ENCODE data around the gene PPM1H. TPM values are rescaled to one million over a fixed set of nuclear protein-coding genes. Genes with fewer than 3 reads are reported as not detected.

PPM1H gene
- polyA plus RNA-seq, 1 donor: 20.0 TPM

DNA sequence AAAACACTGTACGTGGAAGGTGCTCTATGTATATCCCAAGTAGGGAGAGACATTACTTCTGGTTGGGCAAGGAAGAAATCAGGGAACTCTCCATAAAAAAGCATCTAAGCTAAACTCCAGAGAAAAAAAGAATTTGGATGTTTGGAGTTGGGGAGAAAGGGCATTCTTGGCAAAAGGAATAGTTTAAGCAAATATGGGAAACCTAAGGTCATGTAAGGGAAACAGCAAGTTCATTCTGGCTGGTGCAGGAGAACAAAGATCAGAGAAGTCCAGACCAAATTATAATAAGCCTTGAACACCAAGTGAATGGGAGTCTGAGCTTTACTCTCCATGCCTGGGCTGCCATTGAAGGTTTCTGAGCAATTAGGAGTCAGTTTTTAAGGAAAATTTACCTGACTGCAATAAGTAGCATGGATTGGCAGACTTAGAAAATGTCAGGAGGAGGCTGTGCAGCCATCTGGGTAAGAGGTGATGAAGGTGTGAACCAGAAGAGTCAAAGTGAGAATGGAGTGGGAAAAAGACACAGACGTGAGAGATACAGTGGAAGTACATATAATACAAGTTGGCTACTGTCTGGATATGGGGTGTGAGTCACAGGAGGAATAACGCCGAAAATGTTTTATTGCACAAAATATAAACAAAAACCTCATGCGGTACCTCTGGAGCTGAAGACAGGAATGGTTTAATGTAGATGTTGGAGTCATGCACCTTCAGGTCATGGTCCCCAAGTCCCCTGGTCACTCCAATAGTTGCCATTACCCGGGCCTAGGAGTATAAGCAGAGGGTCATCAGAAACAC lies 245.7 kb downstream of the PPM1H start:
- H3K27ac ChIP-seq (ENCODE audit: low read length): no peak overlapping the region
- WGBS (ENCODE audit: insufficient coverage, low lambda C conversion rate): 100% methylated on average over 2 of the region's 6 CpGs
- H3K9me3 ChIP-seq (ENCODE audit: control insufficient read depth, low read depth, low read length): no peaks in the 10 kb centered on the region

DNA sequence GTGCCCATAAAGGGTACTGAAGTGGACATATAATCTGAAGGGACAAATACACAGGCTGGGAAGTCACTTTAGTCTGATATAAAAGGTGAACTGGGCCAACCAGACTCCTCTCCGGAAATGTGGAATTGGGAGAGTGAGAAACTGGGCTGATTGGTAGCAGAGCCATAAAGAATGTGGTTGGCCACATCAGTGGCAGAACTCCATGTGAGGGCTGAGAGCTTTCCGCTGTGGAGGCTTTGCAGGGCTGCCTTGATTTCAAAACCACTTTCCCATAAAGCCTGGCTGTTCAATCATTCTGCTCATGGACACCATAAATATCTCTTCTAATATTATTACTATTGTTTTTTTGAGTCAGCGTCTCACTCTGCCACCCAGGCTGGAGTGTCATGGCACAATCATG lies 248.0 kb downstream of the PPM1H start:
- Histone ChIP-seq H3K4me1 (ENCODE audit: control insufficient read depth, insufficient read depth, low read length) (no peaks in the 10 kb centered on the region), H3K27me3 (ENCODE audit: control insufficient read depth, insufficient read depth, low read length) (no peaks in the 10 kb centered on the region), H3K4me3 (ENCODE audit: low read length) (no peak overlapping the region), H3K9me3 (ENCODE audit: control insufficient read depth, low read depth, low read length) (no peaks in the 10 kb centered on the region), H3K27ac (ENCODE audit: low read length) (no peak overlapping the region), H3K36me3 (ENCODE audit: control insufficient read depth, insufficient read depth, low read length) (peaks cover 19% of the 10 kb centered on the region)
- 100% methylated on average over 1 of the region's 3 CpGs for WGBS (ENCODE audit: insufficient coverage, low lambda C conversion rate)
- no peak for DNase-seq

More for the DNA sequence above, 245.7 kb downstream of the PPM1H start:
- no peak for DNase-seq
- Histone ChIP-seq H3K4me3 (ENCODE audit: low read length) (no peak overlapping the region), H3K27me3 (ENCODE audit: control insufficient read depth, insufficient read depth, low read length) (no peaks in the 10 kb centered on the region), H3K4me1 (ENCODE audit: control insufficient read depth, insufficient read depth, low read length) (no peaks in the 10 kb centered on the region), H3K36me3 (ENCODE audit: control insufficient read depth, insufficient read depth, low read length) (peaks cover 19% of the 10 kb centered on the region)

DNA sequence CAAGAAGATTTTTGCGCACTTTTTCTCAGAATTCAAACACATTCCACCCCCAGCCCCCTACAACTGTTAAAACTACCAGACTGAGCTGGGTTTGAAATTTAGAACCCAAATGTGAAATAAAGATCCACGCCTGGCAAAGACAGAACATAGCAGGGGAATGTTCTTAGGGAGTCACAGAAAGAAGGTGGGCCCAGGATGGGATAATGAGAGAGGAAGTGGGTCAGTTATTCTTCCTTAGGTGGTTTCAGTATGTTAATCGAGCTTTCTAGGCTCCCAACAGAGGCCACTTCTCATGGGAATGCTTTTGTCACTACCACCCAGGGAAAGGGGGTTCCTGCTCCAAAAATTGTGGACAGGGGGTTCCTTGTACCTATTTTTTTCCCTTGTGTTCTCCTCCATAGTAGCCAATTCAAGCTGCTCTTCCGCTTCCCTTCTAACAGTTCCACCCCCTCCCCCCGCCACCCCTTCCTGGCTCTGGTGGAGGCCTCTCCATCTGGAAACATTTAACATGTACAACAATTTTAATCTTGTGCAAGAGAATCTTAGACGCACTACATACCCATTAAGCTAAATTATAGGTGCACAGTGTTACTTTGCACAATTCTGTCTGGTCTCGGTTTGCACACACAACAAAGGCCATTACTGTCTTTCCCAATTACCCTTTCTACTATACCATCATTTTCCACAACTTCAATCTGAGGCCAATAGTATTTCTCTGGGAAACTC lies 250.2 kb downstream of the PPM1H start:
- Histone ChIP-seq H3K27ac (ENCODE audit: low read length) (no peak overlapping the region), H3K4me1 (ENCODE audit: control insufficient read depth, insufficient read depth, low read length) (no peaks in the 10 kb centered on the region), H3K9me3 (ENCODE audit: control insufficient read depth, low read depth, low read length) (no peaks in the 10 kb centered on the region), H3K27me3 (ENCODE audit: control insufficient read depth, insufficient read depth, low read length) (no peaks in the 10 kb centered on the region), H3K4me3 (ENCODE audit: low read length) (no peak overlapping the region), H3K36me3 (ENCODE audit: control insufficient read depth, insufficient read depth, low read length) (peaks cover 13% of the 10 kb centered on the region)
- 80% methylated on average over 2 of the region's 7 CpGs for WGBS (ENCODE audit: insufficient coverage, low lambda C conversion rate)
- DNase-seq: no peak

DNA sequence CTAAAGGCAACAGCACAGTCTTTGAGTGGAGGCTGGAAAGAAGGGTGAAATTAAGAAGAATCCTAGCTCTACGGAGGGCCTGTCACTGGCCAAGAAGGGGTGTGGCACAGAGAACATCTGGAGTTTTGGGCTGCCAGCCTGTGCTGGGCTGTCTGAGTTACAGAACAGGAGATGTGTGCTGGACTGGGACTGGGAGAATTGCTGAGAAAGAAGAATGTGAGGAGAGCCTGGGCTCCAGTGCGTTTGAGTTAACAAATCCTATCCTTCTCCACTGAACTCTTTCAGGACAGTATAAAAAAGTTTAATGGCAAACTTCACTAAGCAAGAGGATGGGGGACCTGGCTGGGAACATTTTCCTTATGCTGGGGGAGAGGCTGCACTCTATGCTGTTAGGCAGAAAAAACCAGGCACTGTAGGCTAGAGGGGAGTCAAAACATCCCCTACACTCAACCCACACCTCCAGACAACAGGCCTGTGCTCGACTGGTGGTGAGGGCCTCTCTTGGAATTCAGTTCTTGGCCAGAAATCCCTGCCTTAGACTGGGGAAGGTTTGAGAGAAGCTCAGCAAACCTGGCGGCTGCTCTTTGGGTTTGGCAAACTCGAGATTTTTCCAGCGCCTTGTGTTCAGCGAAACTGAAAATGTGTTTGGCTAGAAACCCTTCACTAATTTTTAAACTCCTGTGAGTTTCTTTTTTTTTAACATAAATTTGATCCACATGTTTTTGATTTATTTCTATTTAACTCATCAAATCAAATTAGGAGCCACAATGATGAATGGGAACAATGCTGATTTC lies 251.0 kb downstream of the PPM1H start:
- H3K9me3 ChIP-seq (ENCODE audit: control insufficient read depth, low read depth, low read length): no peaks in the 10 kb centered on the region
- H3K4me3 ChIP-seq (ENCODE audit: low read length): no peak overlapping the region
- DNase-seq: peak in 1 of 2 donors; percentile 26
- WGBS (ENCODE audit: insufficient coverage, low lambda C conversion rate): 97% methylated on average over 4 of the region's 7 CpGs
- no peaks in the 10 kb centered on the region for H3K4me1 ChIP-seq (ENCODE audit: control insufficient read depth, insufficient read depth, low read length)
- H3K36me3 ChIP-seq (ENCODE audit: control insufficient read depth, insufficient read depth, low read length): peaks cover 13% of the 10 kb centered on the region
- peak overlapping the region; percentile 0 for H3K27ac ChIP-seq (ENCODE audit: low read length)
- H3K27me3 ChIP-seq (ENCODE audit: control insufficient read depth, insufficient read depth, low read length): no peaks in the 10 kb centered on the region

DNA sequence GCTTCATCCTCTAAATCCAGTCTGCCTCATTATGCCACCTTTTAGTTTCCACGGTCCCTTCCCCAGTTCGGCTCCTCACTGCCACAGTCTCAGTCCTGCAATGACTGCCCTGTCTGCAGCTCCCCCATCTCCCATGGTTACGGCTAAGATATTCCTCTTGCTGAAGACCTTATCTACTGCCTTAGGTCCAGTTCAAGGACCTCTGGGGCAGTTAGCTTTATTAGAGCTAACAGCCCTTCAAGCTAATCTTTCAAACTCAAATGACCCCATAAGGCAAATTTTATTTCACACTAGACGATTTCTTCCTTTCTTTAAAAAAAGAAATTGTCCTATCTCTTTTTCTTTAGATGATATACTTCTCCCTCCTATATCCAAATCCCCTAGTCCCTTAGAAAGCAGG lies 253.6 kb downstream of the PPM1H start:
- 65% methylated on average over 2 of the region's 4 CpGs for WGBS (ENCODE audit: insufficient coverage, low lambda C conversion rate)
- no peaks in the 10 kb centered on the region for H3K27me3 ChIP-seq (ENCODE audit: control insufficient read depth, insufficient read depth, low read length)
- H3K27ac ChIP-seq (ENCODE audit: low read length): no peak overlapping the region
- peaks cover 8% of the 10 kb centered on the region for H3K9me3 ChIP-seq (ENCODE audit: control insufficient read depth, low read depth, low read length)
- no peak overlapping the region for H3K4me3 ChIP-seq (ENCODE audit: low read length)
- no peaks in the 10 kb centered on the region for H3K4me1 ChIP-seq (ENCODE audit: control insufficient read depth, insufficient read depth, low read length)
- DNase-seq: peak; percentile 45
- H3K36me3 ChIP-seq (ENCODE audit: control insufficient read depth, insufficient read depth, low read length): peaks cover 18% of the 10 kb centered on the region

DNA sequence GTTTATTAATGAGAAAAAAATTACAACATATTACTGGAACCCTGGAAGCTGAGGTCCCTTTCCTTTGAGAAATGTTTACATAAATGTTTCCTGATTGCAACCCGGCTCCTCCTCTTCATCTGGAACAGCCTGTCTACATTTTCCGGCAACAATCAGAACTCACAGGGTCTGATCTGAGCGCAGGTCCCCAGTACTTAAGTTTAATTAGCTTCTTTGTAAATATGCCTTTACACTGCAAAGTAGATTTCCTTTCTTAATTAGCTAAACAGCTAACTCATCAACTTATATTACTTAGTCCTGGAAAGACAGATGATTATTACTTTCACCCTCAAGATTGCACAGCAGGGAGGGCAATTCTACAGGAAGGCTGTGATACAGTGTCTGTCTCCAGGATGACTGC lies 255.3 kb downstream of the PPM1H start:
- Histone ChIP-seq H3K27ac (ENCODE audit: low read length) (no peak overlapping the region), H3K36me3 (ENCODE audit: control insufficient read depth, insufficient read depth, low read length) (peaks cover 16% of the 10 kb centered on the region), H3K4me1 (ENCODE audit: control insufficient read depth, insufficient read depth, low read length) (no peaks in the 10 kb centered on the region), H3K27me3 (ENCODE audit: control insufficient read depth, insufficient read depth, low read length) (no peaks in the 10 kb centered on the region), H3K9me3 (ENCODE audit: control insufficient read depth, low read depth, low read length) (peaks cover 8% of the 10 kb centered on the region), H3K4me3 (ENCODE audit: low read length) (no peak overlapping the region)
- WGBS (ENCODE audit: insufficient coverage, low lambda C conversion rate): 80% methylated on average over 1 of the region's 3 CpGs
- DNase-seq: no peak

DNA sequence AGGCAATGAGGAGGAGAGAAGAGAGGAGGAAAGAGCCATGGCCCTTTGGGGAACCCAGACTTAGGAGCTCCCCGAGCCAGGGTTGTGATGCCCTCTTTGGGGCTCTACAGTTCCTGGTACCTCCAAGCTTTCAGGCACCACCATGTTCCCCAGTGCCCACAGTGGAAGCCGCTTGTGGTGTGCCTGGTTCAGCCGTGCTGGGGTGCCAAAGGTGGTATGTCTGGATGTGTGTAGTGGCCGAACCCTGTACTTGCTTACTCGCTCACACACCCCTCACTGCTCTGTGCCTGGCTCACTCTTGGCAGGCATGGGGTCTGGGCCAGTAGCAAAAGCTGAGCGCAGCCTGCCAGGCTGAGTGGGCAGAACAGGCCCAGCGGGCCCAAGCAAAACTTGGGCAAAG lies 257.6 kb downstream of the PPM1H start:
- Histone ChIP-seq H3K27ac (ENCODE audit: low read length) (no peak overlapping the region), H3K4me3 (ENCODE audit: low read length) (no peak overlapping the region), H3K9me3 (ENCODE audit: control insufficient read depth, low read depth, low read length) (peaks cover 8% of the 10 kb centered on the region), H3K4me1 (ENCODE audit: control insufficient read depth, insufficient read depth, low read length) (no peaks in the 10 kb centered on the region), H3K27me3 (ENCODE audit: control insufficient read depth, insufficient read depth, low read length) (no peaks in the 10 kb centered on the region), H3K36me3 (ENCODE audit: control insufficient read depth, insufficient read depth, low read length) (peaks cover 16% of the 10 kb centered on the region)
- DNase-seq: no peak
- no CpG with 5 or more reads among the region's 7 CpGs for WGBS (ENCODE audit: insufficient coverage, low lambda C conversion rate)

DNA sequence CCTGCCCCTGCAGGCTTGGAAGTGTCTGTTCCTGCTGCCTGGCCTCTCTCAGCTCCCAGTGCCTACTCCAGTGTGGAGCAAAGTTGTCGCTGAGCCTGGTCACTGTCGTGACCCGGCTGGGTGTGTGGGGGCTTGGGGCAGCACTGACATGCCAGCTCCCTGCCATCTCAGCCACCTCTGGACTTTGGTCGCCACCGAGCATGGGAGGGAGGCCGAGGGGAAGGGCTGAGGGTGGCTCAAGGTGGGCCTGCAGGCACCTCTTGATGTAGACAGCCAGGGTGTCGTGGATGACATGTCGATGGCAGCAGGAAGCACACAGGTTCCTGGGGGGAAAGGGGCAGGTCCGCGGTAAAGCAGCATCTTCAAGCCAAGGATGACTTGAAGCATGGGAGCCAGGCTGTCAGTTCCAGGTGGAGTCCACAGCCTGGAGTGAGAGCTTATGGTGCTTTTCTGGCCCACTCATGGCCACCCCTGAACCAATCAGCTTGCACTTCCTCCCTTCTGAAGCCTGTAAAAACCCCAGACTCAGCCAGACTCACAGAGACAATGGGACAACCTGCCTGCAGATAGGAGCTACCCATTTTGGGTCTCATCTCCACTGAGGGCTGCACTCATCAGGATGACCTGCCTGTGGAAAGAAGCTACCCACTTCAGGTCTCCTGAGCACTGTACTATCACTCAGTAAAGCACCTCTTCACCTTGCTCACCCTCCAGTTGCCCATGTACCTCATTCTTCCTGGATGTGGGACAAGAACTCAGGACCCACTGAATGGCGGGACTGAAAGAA lies 258.2 kb downstream of the PPM1H start:
- Histone ChIP-seq H3K9me3 (ENCODE audit: control insufficient read depth, low read depth, low read length) (peaks cover 8% of the 10 kb centered on the region), H3K27ac (ENCODE audit: low read length) (no peak overlapping the region), H3K36me3 (ENCODE audit: control insufficient read depth, insufficient read depth, low read length) (peaks cover 18% of the 10 kb centered on the region), H3K4me1 (ENCODE audit: control insufficient read depth, insufficient read depth, low read length) (no peaks in the 10 kb centered on the region), H3K4me3 (ENCODE audit: low read length) (no peak overlapping the region), H3K27me3 (ENCODE audit: control insufficient read depth, insufficient read depth, low read length) (no peaks in the 10 kb centered on the region)
- WGBS (ENCODE audit: insufficient coverage, low lambda C conversion rate): no CpG with 5 or more reads among the region's 11 CpGs
- no peak for DNase-seq

DNA sequence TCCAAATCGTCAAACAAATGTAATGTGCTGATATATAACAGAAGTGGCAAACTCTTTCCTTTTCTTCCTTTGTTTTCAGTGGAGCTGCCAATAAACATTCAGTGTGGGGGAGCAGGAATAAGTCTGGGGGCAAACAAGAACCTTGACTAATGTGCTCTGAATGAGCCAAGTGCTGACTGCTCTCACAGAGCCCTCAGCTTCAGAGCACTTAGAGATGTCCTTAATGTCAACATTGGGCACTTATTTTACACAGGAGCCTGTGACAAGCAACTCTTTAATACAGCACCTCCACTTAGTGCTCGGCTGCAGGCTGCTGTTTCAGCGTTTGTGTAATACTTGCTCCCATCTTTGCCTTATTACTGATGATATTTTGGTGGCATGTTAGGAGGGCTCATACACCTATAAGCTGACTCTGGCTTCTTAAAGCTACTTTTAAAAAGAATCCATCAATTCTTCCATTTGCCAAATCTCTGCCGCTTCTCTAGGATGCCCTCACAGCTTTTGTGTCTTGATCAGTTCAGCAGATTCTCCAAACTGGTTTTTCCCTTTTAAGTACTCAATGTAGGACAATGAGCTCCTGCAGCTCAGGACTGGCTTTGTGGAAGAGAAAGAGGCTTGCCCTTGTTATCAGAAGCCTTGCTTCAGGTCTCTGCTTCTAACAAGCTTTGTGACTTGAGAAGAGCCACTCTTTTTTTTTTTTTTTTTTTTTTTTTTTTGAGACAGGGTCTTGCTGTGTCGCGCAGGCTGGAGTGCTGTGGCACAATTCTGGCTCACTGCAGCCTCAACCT lies 261.7 kb downstream of the PPM1H start:
- Histone ChIP-seq H3K9me3 (ENCODE audit: control insufficient read depth, low read depth, low read length) (peaks cover 8% of the 10 kb centered on the region), H3K27ac (ENCODE audit: low read length) (no peak overlapping the region), H3K36me3 (ENCODE audit: control insufficient read depth, insufficient read depth, low read length) (peaks cover 21% of the 10 kb centered on the region), H3K4me3 (ENCODE audit: low read length) (no peak overlapping the region), H3K27me3 (ENCODE audit: control insufficient read depth, insufficient read depth, low read length) (no peaks in the 10 kb centered on the region), H3K4me1 (ENCODE audit: control insufficient read depth, insufficient read depth, low read length) (no peaks in the 10 kb centered on the region)
- no CpG with 5 or more reads among the region's 6 CpGs for WGBS (ENCODE audit: insufficient coverage, low lambda C conversion rate)
- DNase-seq: no peak
